ENCODE data around the gene PIP4K2A. TPM values are rescaled to one million over a fixed set of nuclear protein-coding genes. Genes with fewer than 3 reads are reported as not detected.
"Not testable (repeated sequence)": the region's sequence is repeated elsewhere in the genome, so short reads cannot be mapped to it uniquely, and the experiment has no call there.

PIP4K2A gene
- total RNA-seq, 3 donors from 2014 or later (not counting 1 experiment from before 2014, with no cell fraction given), result 311 to 423 (median 405) TPM

GRCh38 chr10:22501863-22502262, 212.5 kb downstream of the PIP4K2A start:
- ATAC-seq, result no peak
- WGBS (ENCODE audit: insufficient coverage), result 98% methylated on average over 2 of the region's 2 CpGs
- H3K36me3 ChIP-seq (ENCODE audit: control insufficient read depth, insufficient read depth, low read length), result no peaks in the 10 kb centered on the region
- intact Hi-C loops (cut with micrococcal nuclease), result loop anchor here (10.0 kb wide), 3 partner anchors 143 to 277 kb away; partner anchors contain the start of gene PIP4K2A
- peak overlapping the region; percentile 21 for H3K4me3 Mint-ChIP-seq
- no peak overlapping the region for H3K27ac ChIP-seq (ENCODE audit: low read length)
- TF ChIP-seq, protein P1, sequence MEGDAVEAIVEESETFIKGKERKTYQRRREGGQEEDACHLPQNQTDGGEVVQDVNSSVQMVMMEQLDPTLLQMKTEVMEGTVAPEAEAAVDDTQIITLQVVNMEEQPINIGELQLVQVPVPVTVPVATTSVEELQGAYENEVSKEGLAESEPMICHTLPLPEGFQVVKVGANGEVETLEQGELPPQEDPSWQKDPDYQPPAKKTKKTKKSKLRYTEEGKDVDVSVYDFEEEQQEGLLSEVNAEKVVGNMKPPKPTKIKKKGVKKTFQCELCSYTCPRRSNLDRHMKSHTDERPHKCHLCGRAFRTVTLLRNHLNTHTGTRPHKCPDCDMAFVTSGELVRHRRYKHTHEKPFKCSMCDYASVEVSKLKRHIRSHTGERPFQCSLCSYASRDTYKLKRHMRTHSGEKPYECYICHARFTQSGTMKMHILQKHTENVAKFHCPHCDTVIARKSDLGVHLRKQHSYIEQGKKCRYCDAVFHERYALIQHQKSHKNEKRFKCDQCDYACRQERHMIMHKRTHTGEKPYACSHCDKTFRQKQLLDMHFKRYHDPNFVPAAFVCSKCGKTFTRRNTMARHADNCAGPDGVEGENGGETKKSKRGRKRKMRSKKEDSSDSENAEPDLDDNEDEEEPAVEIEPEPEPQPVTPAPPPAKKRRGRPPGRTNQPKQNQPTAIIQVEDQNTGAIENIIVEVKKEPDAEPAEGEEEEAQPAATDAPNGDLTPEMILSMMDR (IDR thresholded peaks at IDR 0.05), result no peak
- peaks cover 62 to 72% of the 10 kb centered on the region in 2 donors for H3K4me1 Mint-ChIP-seq
- no peaks in the 10 kb centered on the region for H3K9me3 Mint-ChIP-seq
- H3K36me3 Mint-ChIP-seq, result no peaks in the 10 kb centered on the region
- no peaks in the 10 kb centered on the region for H3K9me3 ChIP-seq (ENCODE audit: control insufficient read depth, insufficient read depth, low read length)
- no peaks in the 10 kb centered on the region for H3K27me3 ChIP-seq (ENCODE audit: control insufficient read depth, insufficient read depth, low read length)
- H3K4me3 ChIP-seq (ENCODE audit: low read length), result no peak overlapping the region
- peaks cover 29% of the 10 kb centered on the region for H3K4me1 ChIP-seq (ENCODE audit: control insufficient read depth, insufficient read depth, low read length)
- peak overlapping the region; percentile 43 to 62 for H3K27ac Mint-ChIP-seq
- H3K27me3 Mint-ChIP-seq (ENCODE audit: low read depth in 2 of 2), result peaks cover 5 to 11% of the 10 kb centered on the region in 2 donors
- DNase-seq, result no peak

DNA sequence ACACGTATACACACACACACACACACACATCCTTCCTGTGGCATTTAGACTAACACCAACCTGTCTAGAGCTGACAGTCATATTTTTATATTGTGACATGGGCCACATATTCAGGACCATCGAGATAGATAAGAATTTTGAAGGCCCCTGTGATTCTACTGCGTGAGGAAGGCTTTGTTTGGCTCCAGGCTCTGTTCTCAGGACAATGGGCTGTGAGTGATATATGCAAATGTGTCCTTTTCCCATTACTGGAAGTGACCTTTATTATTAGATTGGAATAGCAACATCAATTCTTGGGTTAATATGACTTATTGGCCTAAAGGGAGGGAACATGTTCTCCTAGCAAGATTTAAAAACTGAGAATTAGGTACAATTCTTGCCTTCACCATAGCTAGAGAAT, 213.0 kb downstream of the PIP4K2A start:
- WGBS (ENCODE audit: insufficient coverage), result 46% methylated on average over 2 of the region's 3 CpGs
- DNase-seq (no peak), ATAC-seq (no peak)
- no peaks in the 10 kb centered on the region for H3K9me3 Mint-ChIP-seq
- H3K27ac Mint-ChIP-seq, result peak overlapping the region; percentile 43 to 62
- no peak overlapping the region for H3K27ac ChIP-seq (ENCODE audit: low read length)
- peaks cover 58 to 68% of the 10 kb centered on the region in 2 donors for H3K4me1 Mint-ChIP-seq
- no peaks in the 10 kb centered on the region for H3K9me3 ChIP-seq (ENCODE audit: control insufficient read depth, insufficient read depth, low read length)
- H3K36me3 ChIP-seq (ENCODE audit: control insufficient read depth, insufficient read depth, low read length), result no peaks in the 10 kb centered on the region
- TF ChIP-seq, protein P1 (IDR thresholded peaks at IDR 0.05), result no peak
- no peaks in the 10 kb centered on the region for H3K27me3 ChIP-seq (ENCODE audit: control insufficient read depth, insufficient read depth, low read length)
- no peaks in the 10 kb centered on the region for H3K36me3 Mint-ChIP-seq
- H3K4me3 ChIP-seq (ENCODE audit: low read length), result no peak overlapping the region
- peaks cover 5 to 11% of the 10 kb centered on the region in 2 donors for H3K27me3 Mint-ChIP-seq (ENCODE audit: low read depth in 2 of 2)
- peak overlapping the region; percentile 21 for H3K4me3 Mint-ChIP-seq
- intact Hi-C loops (cut with micrococcal nuclease), result loop anchor here (10.0 kb wide), 3 partner anchors 143 to 277 kb away; partner anchors contain the start of gene PIP4K2A
- H3K4me1 ChIP-seq (ENCODE audit: control insufficient read depth, insufficient read depth, low read length), result peaks cover 25% of the 10 kb centered on the region

- Histone ChIP-seq H3K4me1 (ENCODE audit: control insufficient read depth, insufficient read depth, low read length) (peaks cover 19% of the 10 kb centered on the region), H3K27me3 (ENCODE audit: control insufficient read depth, insufficient read depth, low read length) (no peaks in the 10 kb centered on the region), H3K4me3 (ENCODE audit: low read length) (no peak overlapping the region), H3K9me3 (ENCODE audit: control insufficient read depth, insufficient read depth, low read length) (no peaks in the 10 kb centered on the region), H3K27ac (ENCODE audit: low read length) (no peak overlapping the region), H3K36me3 (ENCODE audit: control insufficient read depth, insufficient read depth, low read length) (no peaks in the 10 kb centered on the region)
- DNase-seq (no peak), ATAC-seq (no peak)
- Mint-ChIP-seq H3K9me3 (no peaks in the 10 kb centered on the region), H3K27ac (peak overlapping the region; percentile 43 to 62), H3K4me1 (peaks cover 51 to 62% of the 10 kb centered on the region in 2 donors), H3K27me3 (ENCODE audit: low read depth in 2 of 2) (peaks cover 5 to 13% of the 10 kb centered on the region in 2 donors), H3K36me3 (no peaks in the 10 kb centered on the region), H3K4me3 (no peak overlapping the region)
- WGBS (ENCODE audit: insufficient coverage), result 92% methylated on average over 7 of the region's 7 CpGs
- intact Hi-C loops (cut with micrococcal nuclease), result loop anchor here (10.0 kb wide), 3 partner anchors 144 to 276 kb away; partner anchors contain the start of gene PIP4K2A
- TF ChIP-seq, protein P1 (IDR thresholded peaks at IDR 0.05), result no peak
Measured at GRCh38 chr10:22500656-22501340, 213.6 kb downstream of the PIP4K2A start.

- ATAC-seq; H3K9me3 ChIP-seq (ENCODE audit: control insufficient read depth, insufficient read depth, low read length); H3K9me3 Mint-ChIP-seq; H3K36me3 Mint-ChIP-seq; H3K27ac ChIP-seq (ENCODE audit: low read length); H3K36me3 ChIP-seq (ENCODE audit: control insufficient read depth, insufficient read depth, low read length); H3K4me3 ChIP-seq (ENCODE audit: low read length); H3K4me3 Mint-ChIP-seq; DNase-seq; H3K27me3 ChIP-seq (ENCODE audit: control insufficient read depth, insufficient read depth, low read length): not testable (repeated sequence)
- Mint-ChIP-seq H3K27ac (peak overlapping the region in 1 of 2 donors; percentile 3), H3K27me3 (ENCODE audit: low read depth in 2 of 2) (peaks cover 5 to 19% of the 10 kb centered on the region in 2 donors), H3K4me1 (peaks cover 43 to 54% of the 10 kb centered on the region in 2 donors)
- H3K4me1 ChIP-seq (ENCODE audit: control insufficient read depth, insufficient read depth, low read length), result peaks cover 14% of the 10 kb centered on the region
- 90% methylated on average over 1 of the region's 2 CpGs for WGBS (ENCODE audit: insufficient coverage)
- intact Hi-C loops (cut with micrococcal nuclease), result loop anchor here (10.0 kb wide), 3 partner anchors 145 to 275 kb away; partner anchors contain the start of gene PIP4K2A
Measured at GRCh38 chr10:22499973-22500372, 214.4 kb downstream of the PIP4K2A start.

All from natural killer cell (primary cell).